ENCODE data around the gene TOGARAM2. TPM values are rescaled to one million over a fixed set of nuclear protein-coding genes. Genes with fewer than 3 reads are reported as not detected.

TOGARAM2 gene
- total and polyA plus RNA-seq, 2 of the 13 experiments (the other 11 are each of a cell fraction or from before 2014, with no cell fraction given) = under 0.01 to 0.05 TPM

DNA sequence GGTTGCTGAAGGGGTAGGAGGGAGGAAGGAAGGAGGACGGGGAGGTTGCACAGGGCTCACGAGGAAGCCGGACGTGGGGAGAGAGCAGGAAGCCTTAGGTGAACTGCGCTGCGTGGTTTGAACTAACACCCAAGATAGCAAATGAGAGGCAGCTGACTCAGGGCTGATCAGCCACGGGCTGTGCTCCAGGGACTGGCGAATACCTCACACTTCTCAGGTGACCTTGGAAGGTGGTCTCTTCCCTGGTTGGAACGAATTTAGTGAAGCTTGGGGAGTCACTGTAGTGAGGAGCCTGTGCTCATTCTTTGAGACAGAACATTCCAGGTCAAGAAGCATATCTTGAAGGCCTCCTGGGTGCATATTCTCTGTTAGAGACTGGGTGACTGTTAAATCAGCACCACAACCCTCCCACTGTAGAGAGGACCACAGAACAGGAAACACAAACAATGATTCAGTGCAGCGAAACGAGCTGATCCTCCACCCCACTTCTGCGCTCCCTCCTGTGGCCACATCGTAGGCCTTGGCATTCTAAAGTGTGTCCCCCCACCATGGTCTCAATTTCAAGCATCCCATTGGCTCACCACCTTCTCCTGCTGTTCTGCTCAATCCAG lies 33.8 kb downstream of the TOGARAM2 start (continued):
- TF ChIP-seq RFX5 (IDR thresholded peaks at IDR 0.05; ENCODE audit: low read depth, low read length) (no peak), TARDBP (CRISPR knock-in tag; IDR thresholded peaks at IDR 0.05) (no peak), ZNF12 (CRISPR knock-in tag; IDR thresholded peaks at IDR 0.05) (no peak)
- TF ChIP-seq, protein P1, sequence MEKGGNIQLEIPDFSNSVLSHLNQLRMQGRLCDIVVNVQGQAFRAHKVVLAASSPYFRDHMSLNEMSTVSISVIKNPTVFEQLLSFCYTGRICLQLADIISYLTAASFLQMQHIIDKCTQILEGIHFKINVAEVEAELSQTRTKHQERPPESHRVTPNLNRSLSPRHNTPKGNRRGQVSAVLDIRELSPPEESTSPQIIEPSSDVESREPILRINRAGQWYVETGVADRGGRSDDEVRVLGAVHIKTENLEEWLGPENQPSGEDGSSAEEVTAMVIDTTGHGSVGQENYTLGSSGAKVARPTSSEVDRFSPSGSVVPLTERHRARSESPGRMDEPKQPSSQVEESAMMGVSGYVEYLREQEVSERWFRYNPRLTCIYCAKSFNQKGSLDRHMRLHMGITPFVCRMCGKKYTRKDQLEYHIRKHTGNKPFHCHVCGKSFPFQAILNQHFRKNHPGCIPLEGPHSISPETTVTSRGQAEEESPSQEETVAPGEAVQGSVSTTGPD (CRISPR knock-in tag; IDR thresholded peaks at IDR 0.05) = no peak
- TF ChIP-seq, protein P2, sequence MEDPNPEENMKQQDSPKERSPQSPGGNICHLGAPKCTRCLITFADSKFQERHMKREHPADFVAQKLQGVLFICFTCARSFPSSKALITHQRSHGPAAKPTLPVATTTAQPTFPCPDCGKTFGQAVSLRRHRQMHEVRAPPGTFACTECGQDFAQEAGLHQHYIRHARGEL (CRISPR knock-in tag; IDR thresholded peaks at IDR 0.05) = no peak

DNA sequence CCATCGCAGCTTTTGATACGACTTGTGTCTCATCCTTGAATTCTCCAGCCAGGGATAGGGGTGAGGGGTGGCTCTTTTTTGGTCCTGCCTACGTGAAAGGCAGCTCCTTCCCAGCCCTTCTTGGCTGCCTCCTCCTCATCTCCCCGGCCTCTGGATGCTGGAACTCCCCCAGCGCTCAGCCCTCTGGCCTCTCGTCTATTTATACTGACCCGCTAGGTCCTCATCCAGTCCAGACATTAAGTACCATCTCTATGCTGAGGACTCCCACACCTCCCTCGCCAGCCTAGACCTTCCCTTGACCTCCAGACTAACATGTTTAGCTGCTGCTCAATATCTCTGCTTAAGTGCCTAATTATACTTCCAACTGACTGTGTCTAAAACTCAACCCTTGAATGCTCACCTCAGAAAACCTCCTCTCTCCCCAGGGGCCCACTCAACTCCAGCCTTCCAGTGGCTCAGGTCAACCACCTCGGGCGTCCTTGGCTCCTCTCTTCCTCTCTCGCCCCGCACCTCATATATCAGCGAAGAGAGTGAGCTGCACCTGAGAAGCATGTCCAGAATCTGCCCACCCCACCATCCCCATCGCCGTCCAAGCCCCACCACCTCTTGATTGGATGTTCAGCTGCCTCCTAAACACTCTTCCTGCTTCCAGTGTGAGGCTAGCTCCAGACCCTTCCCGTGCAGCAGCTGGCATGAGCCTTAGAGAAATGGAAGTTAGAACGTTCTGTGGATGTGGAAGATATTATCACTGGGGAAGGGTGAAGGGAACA lies 34.8 kb downstream of the TOGARAM2 start:
- no peaks in the 10 kb centered on the region for H3K4me1 ChIP-seq (ENCODE audit: insufficient read depth, low read length)
- intact Hi-C loops (cut with micrococcal nuclease; ENCODE audit: unreplicated experiment) (no loop called here), in situ Hi-C loops (cut with HindIII; ENCODE audit: extremely low pct_ligation_motif_present, low pct_unique_long_range_greater_than_20kb) (no loop called here)
- BruUV-seq (replicated peaks) = no TSS peak
- no peak overlapping the region for H3K4me3 ChIP-seq (replicated peaks in 1 of 3; ENCODE audit: insufficient read depth in 1 of 3, low read depth in 2 of 3, low read length in 3 of 3)
- peaks cover 11 to 77% of the 10 kb centered on the region in 2 experiments for H3K27me3 ChIP-seq (ENCODE audit: control insufficient read depth in 1 of 2, insufficient read depth in 2 of 2, low read length in 2 of 2)
- no peak overlapping the region for H3K9ac ChIP-seq (ENCODE audit: insufficient read depth, low read depth, low read length)
- ChIA-PET POLR2A (no interaction called here), CTCF (ENCODE audit: low intra/inter-chr PET ratio, low total read pairs) (no interaction called here)
- DNase-seq (ENCODE audit: low spot score) (no peak), ATAC-seq (no peak), FAIRE-seq (no peak)
- no peak overlapping the region for H2AFZ ChIP-seq (ENCODE audit: low read length)
- H3K4me2 ChIP-seq (ENCODE audit: low read depth, low read length) = no peak overlapping the region
- H3K79me2 ChIP-seq (ENCODE audit: insufficient read depth, low read length) = no peaks in the 10 kb centered on the region
- no peaks in the 10 kb centered on the region for H3K36me3 ChIP-seq (replicated peaks in 1 of 2; ENCODE audit: control insufficient read depth in 1 of 2, insufficient read depth in 2 of 2, low read length in 2 of 2)
- H4K20me1 ChIP-seq (ENCODE audit: insufficient read depth, low read length) = no peaks in the 10 kb centered on the region; the same call in 1 of the 2 replicates
- WGBS (ENCODE audit: low lambda C conversion rate) = 28% methylated on average over 17 of the region's 17 CpGs
- H3K9me3 ChIP-seq (ENCODE audit: low read length) = no peaks in the 10 kb centered on the region
- H3K27ac ChIP-seq (ENCODE audit: extremely low read length, insufficient read depth, low read length) = no peak overlapping the region
- TF ChIP-seq, protein P2 (CRISPR knock-in tag; IDR thresholded peaks at IDR 0.05) = no peak
- no peak for TF ChIP-seq XRCC5 (optimal IDR thresholded peaks at IDR 0.05; ENCODE audit: low read length)
- TF ChIP-seq, protein P3, sequence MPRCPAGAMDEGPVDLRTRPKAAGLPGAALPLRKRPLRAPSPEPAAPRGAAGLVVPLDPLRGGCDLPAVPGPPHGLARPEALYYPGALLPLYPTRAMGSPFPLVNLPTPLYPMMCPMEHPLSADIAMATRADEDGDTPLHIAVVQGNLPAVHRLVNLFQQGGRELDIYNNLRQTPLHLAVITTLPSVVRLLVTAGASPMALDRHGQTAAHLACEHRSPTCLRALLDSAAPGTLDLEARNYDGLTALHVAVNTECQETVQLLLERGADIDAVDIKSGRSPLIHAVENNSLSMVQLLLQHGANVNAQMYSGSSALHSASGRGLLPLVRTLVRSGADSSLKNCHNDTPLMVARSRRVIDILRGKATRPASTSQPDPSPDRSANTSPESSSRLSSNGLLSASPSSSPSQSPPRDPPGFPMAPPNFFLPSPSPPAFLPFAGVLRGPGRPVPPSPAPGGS (CRISPR knock-in tag; IDR thresholded peaks at IDR 0.05) = no peak
- no peak for TF ChIP-seq NPAS2 (CRISPR knock-in tag; IDR thresholded peaks at IDR 0.05; ENCODE audit: borderline replicate concordance)
- no peak for TF ChIP-seq EHMT2 (IDR thresholded peaks at IDR 0.05; ENCODE audit: borderline replicate concordance, low read depth, low read length)
- TF ChIP-seq CEBPG (CRISPR knock-in tag; IDR thresholded peaks at IDR 0.05) = no peak
- TF ChIP-seq KAT2B (IDR thresholded peaks at IDR 0.05; ENCODE audit: borderline replicate concordance, low read depth, low read length) = no peak
- TF ChIP-seq, protein P4, sequence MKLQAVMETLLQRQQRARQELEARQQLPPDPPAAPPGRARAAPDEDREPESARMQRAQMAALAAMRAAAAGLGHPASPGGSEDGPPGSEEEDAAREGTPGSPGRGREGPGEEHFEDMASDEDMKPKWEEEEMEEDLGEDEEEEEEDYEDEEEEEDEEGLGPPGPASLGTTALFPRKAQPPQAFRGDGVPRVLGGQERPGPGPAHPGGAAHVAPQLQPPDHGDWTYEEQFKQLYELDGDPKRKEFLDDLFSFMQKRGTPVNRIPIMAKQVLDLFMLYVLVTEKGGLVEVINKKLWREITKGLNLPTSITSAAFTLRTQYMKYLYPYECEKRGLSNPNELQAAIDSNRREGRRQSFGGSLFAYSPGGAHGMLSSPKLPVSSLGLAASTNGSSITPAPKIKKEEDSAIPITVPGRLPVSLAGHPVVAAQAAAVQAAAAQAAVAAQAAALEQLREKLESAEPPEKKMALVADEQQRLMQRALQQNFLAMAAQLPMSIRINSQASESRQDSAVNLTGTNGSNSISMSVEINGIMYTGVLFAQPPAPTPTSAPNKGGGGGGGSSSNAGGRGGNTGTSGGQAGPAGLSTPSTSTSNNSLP (IDR thresholded peaks at IDR 0.05; ENCODE audit: low read depth, low read length) = no peak

Measured in HepG2 (cell line).